Neural progenitor cell (in vitro differentiated cells): ENCODE results near the gene CLDN6.

Source experiments
- EZH2 ChIP-seq: fragments of 200-600 bp; sonication (generic); IDR thresholded peaks from 2 replicates; pipeline ENCODE4 v1.6.1; 2017; ENCODE audit warnings: antibody characterized with exemption, mild to moderate bottlenecking, moderate library complexity
- EZH2phosphoT487 ChIP-seq: fragments of 200-600 bp; sonication (generic); IDR thresholded peaks from 2 replicates; pipeline ENCODE4 v1.6.1; 2017; ENCODE audit warnings: antibody characterized with exemption
- TF ChIP-seq, protein P1 (sequence below): fragments of 200-600 bp; sonication (generic); IDR thresholded peaks from 2 replicates; pipeline ENCODE4 v1.5.1; 2017; ENCODE audit warnings: antibody characterized with exemption, mild to moderate bottlenecking

DNA sequence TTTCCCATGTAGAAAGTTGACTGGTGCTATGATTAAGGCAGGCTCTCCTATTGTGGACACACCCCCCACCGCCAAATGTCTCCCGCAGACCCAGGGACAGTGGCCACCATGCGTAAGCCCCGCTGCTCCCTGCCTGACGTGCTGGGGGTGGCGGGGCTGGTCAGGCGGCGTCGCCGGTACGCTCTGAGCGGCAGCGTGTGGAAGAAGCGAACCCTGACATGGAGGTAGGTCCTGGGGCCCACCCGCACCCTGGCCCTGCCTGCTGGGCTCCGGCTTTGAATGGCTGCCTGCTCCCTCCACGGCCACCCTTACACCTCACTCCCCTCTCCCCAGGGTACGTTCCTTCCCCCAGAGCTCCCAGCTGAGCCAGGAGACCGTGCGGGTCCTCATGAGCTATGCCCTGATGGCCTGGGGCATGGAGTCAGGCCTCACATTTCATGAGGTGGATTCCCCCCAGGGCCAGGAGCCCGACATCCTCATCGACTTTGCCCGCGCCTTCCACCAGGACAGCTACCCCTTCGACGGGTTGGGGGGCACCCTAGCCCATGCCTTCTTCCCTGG, 32.0 kb upstream of the CLDN6 start:
- TF ChIP-seq, protein P1, sequence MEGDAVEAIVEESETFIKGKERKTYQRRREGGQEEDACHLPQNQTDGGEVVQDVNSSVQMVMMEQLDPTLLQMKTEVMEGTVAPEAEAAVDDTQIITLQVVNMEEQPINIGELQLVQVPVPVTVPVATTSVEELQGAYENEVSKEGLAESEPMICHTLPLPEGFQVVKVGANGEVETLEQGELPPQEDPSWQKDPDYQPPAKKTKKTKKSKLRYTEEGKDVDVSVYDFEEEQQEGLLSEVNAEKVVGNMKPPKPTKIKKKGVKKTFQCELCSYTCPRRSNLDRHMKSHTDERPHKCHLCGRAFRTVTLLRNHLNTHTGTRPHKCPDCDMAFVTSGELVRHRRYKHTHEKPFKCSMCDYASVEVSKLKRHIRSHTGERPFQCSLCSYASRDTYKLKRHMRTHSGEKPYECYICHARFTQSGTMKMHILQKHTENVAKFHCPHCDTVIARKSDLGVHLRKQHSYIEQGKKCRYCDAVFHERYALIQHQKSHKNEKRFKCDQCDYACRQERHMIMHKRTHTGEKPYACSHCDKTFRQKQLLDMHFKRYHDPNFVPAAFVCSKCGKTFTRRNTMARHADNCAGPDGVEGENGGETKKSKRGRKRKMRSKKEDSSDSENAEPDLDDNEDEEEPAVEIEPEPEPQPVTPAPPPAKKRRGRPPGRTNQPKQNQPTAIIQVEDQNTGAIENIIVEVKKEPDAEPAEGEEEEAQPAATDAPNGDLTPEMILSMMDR, result no peak
- no peak for TF ChIP-seq EZH2
- no peak for TF ChIP-seq EZH2phosphoT487
